Measurements from ENCODE around the gene SFI1.

The SFI1 gene

GRCh38 chr22:31496007-31496734 lies at the start of gene SFI1:
SFI1 (plus strand) TSS chr22:31496536; CDS start chr22:31508285, 11,749 bp downstream.
- peak; percentile 41 for DNase-seq (ENCODE audit: low read depth)
- H3K4me3 ChIP-seq (ENCODE audit: control insufficient read depth, low read depth, low read length) = peak within 1 kb of the TSS; percentile 95
- TF ChIP-seq CTCF (IDR thresholded peaks at IDR 0.05; ENCODE audit: control insufficient read depth, insufficient read depth, low read depth, low read length, missing control alignments) = peak; percentile 34

GRCh38 chr22:31446767-31447166 lies 49.6 kb upstream of the SFI1 start:
- DNase-seq (ENCODE audit: low read depth) = no peak
- no peak overlapping the region for H3K4me3 ChIP-seq (ENCODE audit: control insufficient read depth, low read depth, low read length)
- no peak for TF ChIP-seq CTCF (IDR thresholded peaks at IDR 0.05; ENCODE audit: control insufficient read depth, insufficient read depth, low read depth, low read length, missing control alignments)

- TF ChIP-seq CTCF (IDR thresholded peaks at IDR 0.05; ENCODE audit: control insufficient read depth, insufficient read depth, low read depth, low read length, missing control alignments) = no peak
- no peak overlapping the region for H3K4me3 ChIP-seq (ENCODE audit: control insufficient read depth, low read depth, low read length)
- DNase-seq (ENCODE audit: low read depth) = no peak
Measured at GRCh38 chr22:31447337-31447736, 49.0 kb upstream of the SFI1 start.

- TF ChIP-seq CTCF (IDR thresholded peaks at IDR 0.05; ENCODE audit: control insufficient read depth, insufficient read depth, low read depth, low read length, missing control alignments) = no peak
- H3K4me3 ChIP-seq (ENCODE audit: control insufficient read depth, low read depth, low read length) = no peak overlapping the region
- no peak for DNase-seq (ENCODE audit: low read depth)
Measured at GRCh38 chr22:31448382-31448781, 48.0 kb upstream of the SFI1 start.

GRCh38 chr22:31449506-31449905 lies 46.8 kb upstream of the SFI1 start:
- TF ChIP-seq CTCF (IDR thresholded peaks at IDR 0.05; ENCODE audit: control insufficient read depth, insufficient read depth, low read depth, low read length, missing control alignments) = no peak
- no peak for DNase-seq (ENCODE audit: low read depth)
- H3K4me3 ChIP-seq (ENCODE audit: control insufficient read depth, low read depth, low read length) = no peak overlapping the region

- no peak overlapping the region for H3K4me3 ChIP-seq (ENCODE audit: control insufficient read depth, low read depth, low read length)
- peak; percentile 23 for DNase-seq (ENCODE audit: low read depth)
- TF ChIP-seq CTCF (IDR thresholded peaks at IDR 0.05; ENCODE audit: control insufficient read depth, insufficient read depth, low read depth, low read length, missing control alignments) = peak; percentile 73
Measured at GRCh38 chr22:31451709-31452571, 44.4 kb upstream of the SFI1 start.

Measured in AG09309 (cell line).